Measurements from ENCODE around the gene S100PBP.

Gene S100PBP

GRCh38 chr1:32886828-32887414 lies 69.5 kb downstream of the S100PBP start:
- no peaks in the 10 kb centered on the region for H3K36me3 Mint-ChIP-seq (ENCODE audit: low read depth)
- no peak overlapping the region for H3K27ac Mint-ChIP-seq
- TF ChIP-seq CTCF (IDR thresholded peaks at IDR 0.05), result no peak
- no peaks in the 10 kb centered on the region for H3K9me3 Mint-ChIP-seq
- no peak for DNase-seq
- peaks cover 74% of the 10 kb centered on the region for H3K27me3 Mint-ChIP-seq (ENCODE audit: low read depth, poor library complexity)
- no peak overlapping the region for H3K4me3 Mint-ChIP-seq
- peaks cover 21% of the 10 kb centered on the region for H3K4me1 Mint-ChIP-seq

- H3K27ac Mint-ChIP-seq, result no peak overlapping the region
- H3K27me3 Mint-ChIP-seq (ENCODE audit: low read depth, poor library complexity), result peaks cover 81% of the 10 kb centered on the region
- DNase-seq, result no peak
- H3K36me3 Mint-ChIP-seq (ENCODE audit: low read depth), result no peaks in the 10 kb centered on the region
- TF ChIP-seq CTCF (IDR thresholded peaks at IDR 0.05), result no peak
- no peak overlapping the region for H3K4me3 Mint-ChIP-seq
- peaks cover 4% of the 10 kb centered on the region for H3K9me3 Mint-ChIP-seq
- peaks cover 26% of the 10 kb centered on the region for H3K4me1 Mint-ChIP-seq
These were observed 70.2 kb downstream of the S100PBP start for GRCh38 chr1:32887623-32888022.

- no peak for TF ChIP-seq CTCF (IDR thresholded peaks at IDR 0.05)
- H3K4me3 Mint-ChIP-seq, result no peak overlapping the region
- DNase-seq, result no peak
- H3K36me3 Mint-ChIP-seq (ENCODE audit: low read depth), result no peaks in the 10 kb centered on the region
- peaks cover 4% of the 10 kb centered on the region for H3K9me3 Mint-ChIP-seq
- H3K27ac Mint-ChIP-seq, result no peak overlapping the region
- H3K4me1 Mint-ChIP-seq, result peaks cover 27% of the 10 kb centered on the region
- H3K27me3 Mint-ChIP-seq (ENCODE audit: low read depth, poor library complexity), result peaks cover 84% of the 10 kb centered on the region
These were observed 70.7 kb downstream of the S100PBP start for GRCh38 chr1:32888134-32888533.

GRCh38 chr1:32888677-32889420 lies 71.4 kb downstream of the S100PBP start:
- Mint-ChIP-seq H3K4me1 (peaks cover 22% of the 10 kb centered on the region), H3K4me3 (no peak overlapping the region), H3K27ac (no peak overlapping the region), H3K36me3 (ENCODE audit: low read depth) (no peaks in the 10 kb centered on the region), H3K9me3 (peaks cover 4% of the 10 kb centered on the region), H3K27me3 (ENCODE audit: low read depth, poor library complexity) (peaks cover 90% of the 10 kb centered on the region)
- DNase-seq, result no peak
- no peak for TF ChIP-seq CTCF (IDR thresholded peaks at IDR 0.05)

GRCh38 chr1:32889731-32890278 lies 72.4 kb downstream of the S100PBP start:
- H3K27me3 Mint-ChIP-seq (ENCODE audit: low read depth, poor library complexity), result peaks cover 84% of the 10 kb centered on the region
- no peak for DNase-seq
- TF ChIP-seq CTCF (IDR thresholded peaks at IDR 0.05), result no peak
- no peaks in the 10 kb centered on the region for H3K36me3 Mint-ChIP-seq (ENCODE audit: low read depth)
- no peak overlapping the region for H3K27ac Mint-ChIP-seq
- H3K4me3 Mint-ChIP-seq, result no peak overlapping the region
- peaks cover 17% of the 10 kb centered on the region for H3K4me1 Mint-ChIP-seq
- peaks cover 4% of the 10 kb centered on the region for H3K9me3 Mint-ChIP-seq

Data from nephron progenitor cell (in vitro differentiated cells).